Adrenal gland (tissue), 5 donors: ENCODE results near the gene SPTLC2.

ENCODE experiments used
- POLR2A ChIP-seq, 2 donors: fragments of 450-650 bp; IDR thresholded peaks; one replicate each; pipeline ENCODE4 v1.6.1; 2017; ENCODE audit warnings: antibody characterized with exemption in 2 of 2, mild to moderate bottlenecking in 2 of 2, moderate library complexity in 1 of 2
- TF ChIP-seq, protein P1 (sequence below), 6 experiments: fragments of 450-650 bp in 4 of 6; fragments of 200-600 bp in 2 of 6; sonication (generic) in 1 of 6; IDR thresholded peaks; 1 replicate in 5 of 6; 2 replicates in 1 of 6; pipeline versions ENCODE4 v1.5.1 to v1.8.0; 2016 to 2021; ENCODE audit warnings: antibody characterized with exemption in 6 of 6, mild to moderate bottlenecking in 2 of 6, moderate library complexity in 1 of 6
- donor health status: DM: no; HTN: no; CAD: no.

DNA sequence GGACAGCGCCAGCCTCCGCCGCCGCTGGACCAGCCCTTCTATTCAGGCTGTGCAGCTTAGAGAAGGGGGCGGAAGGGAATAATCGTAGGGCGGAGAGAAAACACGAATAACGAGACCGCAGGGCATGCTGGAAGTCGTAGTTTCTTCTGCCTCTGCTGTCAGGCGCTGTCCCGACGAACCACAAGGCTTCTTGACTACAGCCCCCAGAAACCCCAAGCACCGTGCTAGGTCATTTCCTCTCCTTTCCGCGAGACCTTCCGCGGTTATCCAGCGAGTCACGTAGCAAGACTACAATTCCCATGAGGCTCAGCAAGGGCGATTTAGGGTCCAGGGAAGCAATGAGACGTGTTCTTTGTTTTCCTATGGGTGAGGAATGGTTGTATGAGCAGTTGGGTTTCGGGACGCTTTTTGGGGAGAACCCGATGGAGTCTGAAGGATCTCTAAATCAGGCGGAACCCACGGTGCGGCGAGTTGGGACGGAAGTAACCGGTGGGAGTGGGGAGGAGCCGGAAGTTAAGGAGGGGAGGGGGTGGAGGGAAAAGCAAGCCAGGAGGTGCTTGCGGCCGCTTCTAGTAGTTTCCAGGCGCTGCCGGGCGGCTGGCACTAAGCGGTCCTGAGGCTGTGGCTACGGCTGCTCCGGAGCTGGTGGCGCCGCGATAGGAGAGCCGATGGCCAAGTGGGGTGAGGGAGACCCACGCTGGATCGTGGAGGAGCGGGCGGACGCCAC, 158.8 kb downstream of the SPTLC2 start, which contains the start of the genes AHSA1 and VIPAS39:
- TF ChIP-seq, protein P1, sequence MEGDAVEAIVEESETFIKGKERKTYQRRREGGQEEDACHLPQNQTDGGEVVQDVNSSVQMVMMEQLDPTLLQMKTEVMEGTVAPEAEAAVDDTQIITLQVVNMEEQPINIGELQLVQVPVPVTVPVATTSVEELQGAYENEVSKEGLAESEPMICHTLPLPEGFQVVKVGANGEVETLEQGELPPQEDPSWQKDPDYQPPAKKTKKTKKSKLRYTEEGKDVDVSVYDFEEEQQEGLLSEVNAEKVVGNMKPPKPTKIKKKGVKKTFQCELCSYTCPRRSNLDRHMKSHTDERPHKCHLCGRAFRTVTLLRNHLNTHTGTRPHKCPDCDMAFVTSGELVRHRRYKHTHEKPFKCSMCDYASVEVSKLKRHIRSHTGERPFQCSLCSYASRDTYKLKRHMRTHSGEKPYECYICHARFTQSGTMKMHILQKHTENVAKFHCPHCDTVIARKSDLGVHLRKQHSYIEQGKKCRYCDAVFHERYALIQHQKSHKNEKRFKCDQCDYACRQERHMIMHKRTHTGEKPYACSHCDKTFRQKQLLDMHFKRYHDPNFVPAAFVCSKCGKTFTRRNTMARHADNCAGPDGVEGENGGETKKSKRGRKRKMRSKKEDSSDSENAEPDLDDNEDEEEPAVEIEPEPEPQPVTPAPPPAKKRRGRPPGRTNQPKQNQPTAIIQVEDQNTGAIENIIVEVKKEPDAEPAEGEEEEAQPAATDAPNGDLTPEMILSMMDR (IDR thresholded peaks at IDR 0.05) = peak in 1 of 6 experiments; percentile 4
- peak; percentile 54 to 74 for TF ChIP-seq POLR2A (IDR thresholded peaks at IDR 0.05)
